ENCODE data around the gene PLA2R1.

Gene PLA2R1

GRCh38 chr2:159921752-159922404, 140.5 kb downstream of the PLA2R1 start:
- Histone ChIP-seq H3K27me3 (ENCODE audit: low read depth, low read length) (no peaks in the 10 kb centered on the region), H3K9ac (ENCODE audit: low read length) (peak overlapping the region; percentile 43), H3K4me3 (ENCODE audit: low read length) (peak overlapping the region; percentile 50), H3K4me2 (ENCODE audit: low read length) (peak overlapping the region; percentile 76), H3K27ac (ENCODE audit: low read length) (no peak overlapping the region), H4K20me1 (ENCODE audit: insufficient read depth, low read length) (no peaks in the 10 kb centered on the region), H3K79me2 (ENCODE audit: low read length) (no peaks in the 10 kb centered on the region), H3K36me3 (replicated peaks; ENCODE audit: low read depth, low read length) (no peaks in the 10 kb centered on the region), H2AFZ (ENCODE audit: low read depth, low read length) (peak overlapping the region; percentile 62; the same call in 1 of the 2 replicates), H3K9me3 (ENCODE audit: insufficient read depth, low read length) (no peaks in the 10 kb centered on the region), H3K4me1 (ENCODE audit: low read length) (peaks cover 37% of the 10 kb centered on the region)
- TF ChIP-seq EZH2phosphoT487 (IDR thresholded peaks at IDR 0.05; ENCODE audit: low read depth) = no peak
- TF ChIP-seq CTCF (IDR thresholded peaks at IDR 0.05; ENCODE audit: low read depth, low read length) = peak; percentile 83

GRCh38 chr2:159916511-159916910, 145.9 kb downstream of the PLA2R1 start:
- Histone ChIP-seq H4K20me1 (ENCODE audit: insufficient read depth, low read length) (no peaks in the 10 kb centered on the region), H3K9ac (ENCODE audit: low read length) (no peak overlapping the region), H2AFZ (ENCODE audit: low read depth, low read length) (no peak overlapping the region), H3K27me3 (ENCODE audit: low read depth, low read length) (no peaks in the 10 kb centered on the region), H3K79me2 (ENCODE audit: low read length) (no peaks in the 10 kb centered on the region), H3K4me3 (ENCODE audit: low read length) (no peak overlapping the region), H3K4me1 (ENCODE audit: low read length) (peaks cover 28% of the 10 kb centered on the region), H3K36me3 (replicated peaks; ENCODE audit: low read depth, low read length) (no peaks in the 10 kb centered on the region), H3K27ac (ENCODE audit: low read length) (no peak overlapping the region), H3K9me3 (ENCODE audit: insufficient read depth, low read length) (no peaks in the 10 kb centered on the region), H3K4me2 (ENCODE audit: low read length) (no peak overlapping the region)
- no peak for TF ChIP-seq EZH2phosphoT487 (IDR thresholded peaks at IDR 0.05; ENCODE audit: low read depth)
- TF ChIP-seq CTCF (IDR thresholded peaks at IDR 0.05; ENCODE audit: low read depth, low read length) = no peak

GRCh38 chr2:159913900-159914299, 148.5 kb downstream of the PLA2R1 start:
- H2AFZ ChIP-seq (ENCODE audit: low read depth, low read length) = no peak overlapping the region
- peaks cover 25% of the 10 kb centered on the region for H3K4me1 ChIP-seq (ENCODE audit: low read length)
- H3K27ac ChIP-seq (ENCODE audit: low read length) = no peak overlapping the region
- TF ChIP-seq EZH2phosphoT487 (IDR thresholded peaks at IDR 0.05; ENCODE audit: low read depth) = no peak
- no peak for TF ChIP-seq CTCF (IDR thresholded peaks at IDR 0.05; ENCODE audit: low read depth, low read length)
- H3K9me3 ChIP-seq (ENCODE audit: insufficient read depth, low read length) = no peaks in the 10 kb centered on the region
- no peak overlapping the region for H3K4me2 ChIP-seq (ENCODE audit: low read length)
- no peaks in the 10 kb centered on the region for H3K27me3 ChIP-seq (ENCODE audit: low read depth, low read length)
- H3K4me3 ChIP-seq (ENCODE audit: low read length) = no peak overlapping the region
- no peaks in the 10 kb centered on the region for H4K20me1 ChIP-seq (ENCODE audit: insufficient read depth, low read length)
- no peak overlapping the region for H3K9ac ChIP-seq (ENCODE audit: low read length)
- H3K79me2 ChIP-seq (ENCODE audit: low read length) = no peaks in the 10 kb centered on the region
- no peaks in the 10 kb centered on the region for H3K36me3 ChIP-seq (replicated peaks; ENCODE audit: low read depth, low read length)

- H3K4me2 ChIP-seq (ENCODE audit: low read length) = peak overlapping the region; percentile 77
- H3K9me3 ChIP-seq (ENCODE audit: insufficient read depth, low read length) = no peaks in the 10 kb centered on the region
- peaks cover 25% of the 10 kb centered on the region for H3K4me1 ChIP-seq (ENCODE audit: low read length)
- no peak for TF ChIP-seq EZH2phosphoT487 (IDR thresholded peaks at IDR 0.05; ENCODE audit: low read depth)
- no peak for TF ChIP-seq CTCF (IDR thresholded peaks at IDR 0.05; ENCODE audit: low read depth, low read length)
- H3K4me3 ChIP-seq (ENCODE audit: low read length) = peak overlapping the region; percentile 55
- no peak overlapping the region; the same call in 1 of the 2 replicates for H3K27ac ChIP-seq (ENCODE audit: low read length)
- H2AFZ ChIP-seq (ENCODE audit: low read depth, low read length) = peak overlapping the region; percentile 62; the same call in 1 of the 2 replicates
- H3K9ac ChIP-seq (ENCODE audit: low read length) = peak overlapping the region; percentile 29; the same call in 1 of the 2 replicates
- no peaks in the 10 kb centered on the region for H3K36me3 ChIP-seq (replicated peaks; ENCODE audit: low read depth, low read length)
- no peaks in the 10 kb centered on the region for H3K79me2 ChIP-seq (ENCODE audit: low read length)
- H4K20me1 ChIP-seq (ENCODE audit: insufficient read depth, low read length) = no peaks in the 10 kb centered on the region
- no peaks in the 10 kb centered on the region for H3K27me3 ChIP-seq (ENCODE audit: low read depth, low read length)
These were observed 149.8 kb downstream of the PLA2R1 start for GRCh38 chr2:159912580-159912979.

All from OCI-LY3 (cell line).